A549 (cell line): Measurements from ENCODE around the gene CYSRT1. TPM values are rescaled to one million over a fixed set of nuclear protein-coding genes. Genes with fewer than 3 reads are reported as not detected.

Experiments
- ATAC-seq, 2 experiments: fragments of 200-7000 bp in 1 of 2; fragments of >200 bp in 1 of 2; cut with Nextera tagmentation in 1 of 2; cut with Tn5 transposase in 1 of 2; 3 replicates each; pipeline versions ENCODE4 v1.8.0 to v1.9.1; 2018 to 2020; ENCODE audit warnings: mild to moderate bottlenecking in 1 of 2, moderate library complexity in 1 of 2
- CTCF ChIA-PET: fragments of 300-600 bp; sonication (Branson Sonifier 250); formaldehyde crosslinking; extraction: SDS; loops from one replicate; lab custom pipeline; 2021; ENCODE audit warnings: antibody characterized with exemption, inconsistent platforms; lab: Yijun Ruan, JAX
- POLR2A ChIA-PET: fragments of 350-600 bp; formaldehyde crosslinking; extraction: SDS; loops from one replicate; lab custom pipeline; 2021; ENCODE audit warnings: antibody characterized with exemption, inconsistent platforms; lab: Yijun Ruan, JAX
- DNase-seq, 2 experiments: peaks; one replicate each; pipeline versions ENCODE4 v3.0.0 to v3.0.0-alpha.2; 2011 to 2016; ENCODE audit warnings: low read depth in 1 of 2, low spot score in 1 of 2
- FAIRE-seq: peaks from 2 replicates; lab custom pipeline; 2011; peaks lifted over from hg19 to GRCh38; lab: Jason Lieb, UNC
- H3K27ac ChIP-seq, 2 experiments: fragments of >200 bp; sonication (Bioruptor Twin); formaldehyde crosslinking; 3 replicates each; pipeline ENCODE4 v1.5.1; 2016 to 2017
- H3K4me1 ChIP-seq: fragments of >200 bp; sonication (Bioruptor Twin); formaldehyde crosslinking; 3 replicates; pipeline ENCODE4 v1.6.1; 2016
- H3K4me2 ChIP-seq: fragments of >200 bp; sonication (Bioruptor Twin); formaldehyde crosslinking; 3 replicates; pipeline ENCODE4 v1.6.1; 2016
- H3K4me3 ChIP-seq: fragments of >200 bp; sonication (Bioruptor Twin); formaldehyde crosslinking; 3 replicates; pipeline ENCODE4 v1.5.1; 2016
- H3K9me3 ChIP-seq: fragments of >200 bp; sonication (Bioruptor Twin); formaldehyde crosslinking; 3 replicates; pipeline ENCODE4 v1.6.1; 2016
- EHF ChIP-seq: fragments of 250-450 bp; sonication (Bioruptor Pico); IDR thresholded peaks from 2 replicates; pipeline ENCODE4 v1.5.0; 2020; ENCODE audit warnings: mild to moderate bottlenecking
- EP300 ChIP-seq, 2 experiments: fragments of >200 bp; sonication (Bioruptor Twin); formaldehyde crosslinking; IDR thresholded peaks; 2 replicates in 1 of 2; 3 replicates in 1 of 2; pipeline ENCODE4 v1.6.1; 2016 to 2017
- FOSB ChIP-seq: fragments of 250-450 bp; sonication (Bioruptor Pico); IDR thresholded peaks from 2 replicates; pipeline ENCODE4 v1.5.0; 2020; ENCODE audit warnings: mild to moderate bottlenecking, moderate library complexity
- FOXS1 ChIP-seq: fragments of 250-450 bp; sonication (Bioruptor Pico); IDR thresholded peaks from 2 replicates; pipeline ENCODE4 v1.5.0; 2020; ENCODE audit warnings: mild to moderate bottlenecking, moderate library complexity
- HDAC2 ChIP-seq: fragments of 200-600 bp; sonication (generic); IDR thresholded peaks from 2 replicates; pipeline ENCODE4 v1.6.1; 2016
- HEYL ChIP-seq: fragments of 250-450 bp; sonication (Bioruptor Pico); IDR thresholded peaks from 2 replicates; pipeline ENCODE4 v1.8.0; 2021; ENCODE audit warnings: mild to moderate bottlenecking, moderate library complexity
- JUNB ChIP-seq: fragments of >200 bp; sonication (Bioruptor Twin); formaldehyde crosslinking; IDR thresholded peaks from 2 replicates; pipeline ENCODE4 v1.6.1; 2016
- KDM1A ChIP-seq: fragments of 200-600 bp; sonication (generic); IDR thresholded peaks from 2 replicates; pipeline ENCODE4 v1.6.1; 2016; ENCODE audit warnings: low read depth, mild to moderate bottlenecking
- NFE2L2 ChIP-seq: fragments of 150-350 bp; conservative IDR thresholded peaks from 2 replicates; pipeline ENCODE4 v1.6.1; 2014; ENCODE audit warnings: low read length
- NPAS2 ChIP-seq: fragments of 250-450 bp; sonication (Bioruptor Pico); IDR thresholded peaks from 2 replicates; pipeline ENCODE4 v1.8.0; 2022; ENCODE audit warnings: mild to moderate bottlenecking, moderate library complexity, borderline replicate concordance
- NR3C1 ChIP-seq: fragments of >200 bp; sonication (Bioruptor Twin); formaldehyde crosslinking; IDR thresholded peaks from 3 replicates; pipeline ENCODE4 v1.6.1; 2017
- PHF8 ChIP-seq: fragments of 200-600 bp; sonication (generic); IDR thresholded peaks from 2 replicates; pipeline ENCODE4 v1.6.1; 2016; ENCODE audit warnings: low read depth, mild to moderate bottlenecking, antibody characterized with exemption, moderate library complexity, borderline replicate concordance
- POLR2AphosphoS2 ChIP-seq: conservative IDR thresholded peaks from 2 replicates; pipeline ENCODE4 v1.6.1; 2012; ENCODE audit warnings: low read length, improper control_type of control experiment, inconsistent platforms
- RARB ChIP-seq: fragments of 250-450 bp; sonication (Bioruptor Pico); IDR thresholded peaks from 2 replicates; pipeline ENCODE4 v1.8.0; 2021; ENCODE audit warnings: mild to moderate bottlenecking, moderate library complexity
- RCOR1 ChIP-seq: fragments of 150-350 bp; IDR thresholded peaks from 2 replicates; pipeline ENCODE4 v1.6.1; 2014; ENCODE audit warnings: antibody characterized with exemption, low read length, low read depth
- SMC3 ChIP-seq: fragments of >200 bp; sonication (Bioruptor Twin); formaldehyde crosslinking; IDR thresholded peaks from 3 replicates; pipeline ENCODE4 v1.6.1; 2018; ENCODE audit warnings: inconsistent platforms
- SREBF2 ChIP-seq: fragments of 450-650 bp; IDR thresholded peaks from 2 replicates; pipeline ENCODE4 v1.6.1; 2014; ENCODE audit warnings: mild to moderate bottlenecking, moderate library complexity
- TFCP2L1 ChIP-seq: fragments of 250-450 bp; sonication (Bioruptor Pico); IDR thresholded peaks from 2 replicates; pipeline ENCODE4 v1.5.0; 2021; ENCODE audit warnings: mild to moderate bottlenecking
- ZFP36 ChIP-seq: fragments of 450-650 bp; IDR thresholded peaks from 2 replicates; pipeline ENCODE4 v1.6.1; 2014; ENCODE audit warnings: borderline replicate concordance; ENCODE audit not compliant: partially characterized antibody
- ZNF302 ChIP-seq: fragments of 250-450 bp; sonication (Bioruptor Pico); IDR thresholded peaks from 2 replicates; pipeline ENCODE4 v1.9.0; 2021; ENCODE audit warnings: inconsistent platforms, mild to moderate bottlenecking, moderate library complexity
- WGBS: methylation state at CpG from one replicate; pipeline ENCODE4 v1.1.6; 2017; ENCODE audit errors: missing lambda C conversion rate; 5-methylcytosine and 5-hydroxymethylcytosine counted together
- polyA plus RNA-seq, 4 experiments: library from polyadenylated mRNA; depleted of rRNA in 3 of 4; stranded (reverse); fragments of >200 nt; fragmentation: RNase III in 1 of 4; extraction: RNeasy Plus Mini Kit Qiagen cat#74134 plus additional on column Dnase treatment in 1 of 4; gene quantifications; 2 replicates in 3 of 4; 3 replicates in 1 of 4; pipeline ENCODE4 v1.2.3, GENCODE V29; 2011 to 2017
- TF ChIP-seq, protein P1 (sequence below): fragments of 450-650 bp; IDR thresholded peaks from 2 replicates; pipeline ENCODE4 v1.6.1; 2014; ENCODE audit warnings: antibody characterized with exemption
- TF ChIP-seq, protein P2 (sequence below): fragments of 150-350 bp; IDR thresholded peaks from 2 replicates; pipeline ENCODE4 v1.6.1; 2014; ENCODE audit warnings: low read depth, mild to moderate bottlenecking, low read length

The CYSRT1 gene
- polyA plus RNA-seq, 2 of the 4 experiments (the other 2 are of a cell fraction) = 0.30 to 0.81 TPM

DNA sequence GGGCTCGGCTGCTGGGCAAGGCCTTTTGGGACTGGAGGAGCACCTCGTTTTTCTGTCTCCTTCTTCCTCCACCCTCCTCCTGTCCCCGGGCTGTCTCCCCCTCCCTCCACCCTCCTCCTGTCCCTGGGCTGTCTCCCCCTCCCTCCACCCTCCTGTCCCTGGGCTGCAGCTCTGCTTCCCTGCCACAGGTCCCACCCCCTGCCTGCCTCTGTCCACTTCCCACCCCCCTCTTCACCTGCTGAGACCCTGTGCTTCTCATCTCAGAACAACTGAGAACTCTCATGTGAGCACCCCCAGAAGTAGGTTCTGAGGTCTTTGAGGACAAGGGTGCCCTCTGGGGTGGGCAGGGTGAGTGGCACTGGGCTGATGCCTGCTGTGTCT is 46.7 kb downstream of the CYSRT1 start (continued):
- no peak for TF ChIP-seq KDM1A

DNA sequence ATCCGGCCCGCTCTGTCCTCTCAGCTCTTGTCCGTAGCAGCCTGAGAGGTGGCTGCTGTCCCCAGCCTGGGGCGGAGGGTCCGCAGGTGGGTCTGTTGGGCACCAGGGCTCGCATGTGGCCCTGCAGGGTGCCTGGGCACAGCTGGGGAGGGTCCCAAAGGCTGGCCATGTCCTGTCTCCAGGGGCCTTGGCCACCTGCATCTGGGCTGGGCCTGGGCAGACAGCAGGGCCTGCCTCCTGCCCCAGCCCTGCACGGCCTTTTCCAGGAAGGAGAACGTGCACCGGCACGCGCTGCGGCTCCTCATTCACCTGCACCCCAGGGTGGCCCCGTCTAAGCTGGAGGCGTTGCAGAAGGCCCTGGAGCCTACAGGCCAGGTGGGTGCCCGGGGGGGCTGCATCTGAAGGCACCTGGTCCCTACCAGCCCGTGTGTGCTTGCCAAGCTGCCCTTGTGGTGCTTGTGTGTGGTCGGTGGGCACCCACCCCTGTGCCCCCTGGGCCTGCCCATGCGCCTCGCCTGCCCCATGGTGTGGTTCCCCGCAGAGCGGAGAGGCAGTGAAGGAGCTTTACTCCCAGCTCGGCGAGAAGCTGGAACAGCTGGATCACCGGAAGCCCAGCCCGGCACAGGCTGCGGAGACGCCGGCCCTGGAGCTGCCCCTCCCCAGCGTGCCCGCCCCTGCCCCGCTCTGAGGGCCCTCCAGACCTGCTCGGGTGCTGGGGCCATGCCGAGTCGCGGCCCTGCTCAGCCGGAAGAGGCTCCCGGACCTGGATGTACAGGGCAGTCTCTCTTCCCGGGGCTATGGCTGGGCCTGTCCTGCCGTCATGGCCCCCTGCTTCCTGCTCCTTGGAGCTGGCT is 47.5 kb downstream of the CYSRT1 start:
- Histone ChIP-seq H3K27ac (no peak overlapping the region; a peak in 1 of 6 replicates), H3K4me1 (peaks cover 46% of the 10 kb centered on the region), H3K9me3 (no peaks in the 10 kb centered on the region), H3K4me3 (no peak overlapping the region), H3K4me2 (no peak overlapping the region)
- ChIA-PET CTCF (interaction anchor here (0.6 to 4.2 kb wide), 8 partner anchors 11 to 233 kb away, joined by 3 to 43 read pairs (median 5); partner anchors contain the start of genes MAN1B1 and NRARP), POLR2A (interaction anchor here (1.2 kb wide), 1 partner anchor 32 kb away, joined by 4 read pairs; the partner anchor contains the start of gene TUBB4B)
- DNase-seq = no peak
- FAIRE-seq = no peak
- WGBS = 90% methylated on average over 26 of the region's 39 CpGs
- TF ChIP-seq JUNB = no peak
- no peak for TF ChIP-seq HDAC2
- TF ChIP-seq SMC3 = no peak
- TF ChIP-seq FOXS1 (CRISPR knock-in tag) = no peak
- TF ChIP-seq NR3C1 = no peak
- no peak for TF ChIP-seq RCOR1
- TF ChIP-seq NFE2L2 = no peak
- TF ChIP-seq POLR2AphosphoS2 = no peak
- TF ChIP-seq HEYL (CRISPR knock-in tag) = no peak
- no peak for TF ChIP-seq ZNF302 (CRISPR knock-in tag)
- TF ChIP-seq FOSB (CRISPR knock-in tag) = no peak
- TF ChIP-seq SREBF2 = no peak
- TF ChIP-seq, protein P1, sequence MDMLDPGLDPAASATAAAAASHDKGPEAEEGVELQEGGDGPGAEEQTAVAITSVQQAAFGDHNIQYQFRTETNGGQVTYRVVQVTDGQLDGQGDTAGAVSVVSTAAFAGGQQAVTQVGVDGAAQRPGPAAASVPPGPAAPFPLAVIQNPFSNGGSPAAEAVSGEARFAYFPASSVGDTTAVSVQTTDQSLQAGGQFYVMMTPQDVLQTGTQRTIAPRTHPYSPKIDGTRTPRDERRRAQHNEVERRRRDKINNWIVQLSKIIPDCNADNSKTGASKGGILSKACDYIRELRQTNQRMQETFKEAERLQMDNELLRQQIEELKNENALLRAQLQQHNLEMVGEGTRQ = no peak
- TF ChIP-seq EHF (CRISPR knock-in tag) = no peak
- ATAC-seq = no peak

DNA sequence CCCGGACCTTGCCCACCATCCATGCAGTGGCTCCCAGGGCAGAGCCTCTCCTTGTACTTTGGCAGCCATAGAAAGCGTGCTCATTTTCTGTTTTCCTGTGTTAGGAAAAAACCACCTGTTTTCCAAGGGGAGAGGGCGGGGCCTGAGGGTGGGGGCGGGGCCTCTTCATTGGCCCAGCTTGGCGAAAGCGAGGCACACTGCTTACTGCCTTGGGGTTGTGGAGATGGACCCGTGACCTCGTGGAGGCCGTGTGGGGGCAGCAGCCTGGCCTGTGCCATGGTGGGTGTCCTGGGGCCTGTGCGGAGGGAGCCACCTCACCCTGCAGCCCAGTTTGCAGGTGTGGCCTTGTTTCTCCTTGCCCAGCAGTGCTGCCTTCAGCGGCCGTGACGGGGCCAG is 48.1 kb downstream of the CYSRT1 start:
- Histone ChIP-seq H3K4me2 (no peak overlapping the region), H3K4me3 (no peak overlapping the region), H3K9me3 (no peaks in the 10 kb centered on the region)
- POLR2A ChIA-PET = interaction anchor here (1.2 kb wide), 1 partner anchor 32 kb away, joined by 4 read pairs; the partner anchor contains the start of gene TUBB4B
- DNase-seq (no peak), FAIRE-seq (no peak), ATAC-seq (no peak)
- WGBS = 78% methylated on average over 9 of the region's 13 CpGs
- TF ChIP-seq, protein P2, sequence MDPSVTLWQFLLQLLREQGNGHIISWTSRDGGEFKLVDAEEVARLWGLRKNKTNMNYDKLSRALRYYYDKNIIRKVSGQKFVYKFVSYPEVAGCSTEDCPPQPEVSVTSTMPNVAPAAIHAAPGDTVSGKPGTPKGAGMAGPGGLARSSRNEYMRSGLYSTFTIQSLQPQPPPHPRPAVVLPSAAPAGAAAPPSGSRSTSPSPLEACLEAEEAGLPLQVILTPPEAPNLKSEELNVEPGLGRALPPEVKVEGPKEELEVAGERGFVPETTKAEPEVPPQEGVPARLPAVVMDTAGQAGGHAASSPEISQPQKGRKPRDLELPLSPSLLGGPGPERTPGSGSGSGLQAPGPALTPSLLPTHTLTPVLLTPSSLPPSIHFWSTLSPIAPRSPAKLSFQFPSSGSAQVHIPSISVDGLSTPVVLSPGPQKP = no peak
- TF ChIP-seq NPAS2 (CRISPR knock-in tag) = no peak
- TF ChIP-seq TFCP2L1 (CRISPR knock-in tag) = no peak
- TF ChIP-seq ZFP36 = no peak
- no peak for TF ChIP-seq EP300 (IDR thresholded peaks at IDR 0.05)
- TF ChIP-seq NFE2L2 = no peak
- TF ChIP-seq RARB (CRISPR knock-in tag) = no peak
- no peak for TF ChIP-seq PHF8
- TF ChIP-seq, all 56 proteins: peak for 0
- H3K27ac ChIP-seq = no peak overlapping the region; a peak in 1 of 6 replicates
- peaks cover 41% of the 10 kb centered on the region for H3K4me1 ChIP-seq
- CTCF ChIA-PET = interaction anchor here (0.7 to 4.2 kb wide), 7 partner anchors 11 to 187 kb away, joined by 3 to 43 read pairs (median 4); partner anchors contain the start of genes MAN1B1 and NRARP
